ENCODE measurements around the gene TLL1.

- TF ChIP-seq CTCF (conservative IDR thresholded peaks at IDR 0.05; ENCODE audit: low read depth in 2 of 2) = no peak
- TF ChIP-seq CREB1 (CRISPR knock-in tag; IDR thresholded peaks at IDR 0.05; ENCODE audit: low read depth) = no peak
- no peak for TF ChIP-seq EZH2 (IDR thresholded peaks at IDR 0.05; ENCODE audit: low read depth, unreplicated experiment)
- no peak for TF ChIP-seq EZH2phosphoT487 (IDR thresholded peaks at IDR 0.05; ENCODE audit: unreplicated experiment)
- TF ChIP-seq NANOG (IDR thresholded peaks at IDR 0.05; ENCODE audit: borderline replicate concordance) = no peak
- TF ChIP-seq ZNF331 (CRISPR knock-in tag; IDR thresholded peaks at IDR 0.05; ENCODE audit: low read depth) = no peak
- TF ChIP-seq JUNB (IDR thresholded peaks at IDR 0.05; ENCODE audit: unreplicated experiment) = no peak
- no peak for TF ChIP-seq POLR2AphosphoS5 (IDR thresholded peaks at IDR 0.05; ENCODE audit: low read depth)
- TF ChIP-seq REST (IDR thresholded peaks at IDR 0.05; ENCODE audit: unreplicated experiment) = no peak
Observed at GRCh38 chr4:166017804-166018203, 144.8 kb downstream of the TLL1 start.

All from GM23338 (cell line).